DND-41 (cell line): ENCODE results near the gene GFPT1.

Experiments used
- CTCF ChIP-seq: IDR thresholded peaks from 2 replicates; pipeline ENCODE4 v1.5.1; 2012; ENCODE audit warnings: borderline replicate concordance, low read length, moderate library complexity, mild to moderate bottlenecking; ENCODE audit not compliant: poor library complexity, severe bottlenecking; ENCODE audit errors: extremely low read depth
- EZH2 ChIP-seq: IDR thresholded peaks from 3 replicates; pipeline ENCODE4 v1.6.1; 2012; ENCODE audit warnings: borderline replicate concordance, low read depth, mild to moderate bottlenecking, moderate library complexity, low read length, inconsistent platforms; ENCODE audit not compliant: severe bottlenecking

- peak; percentile 80 for TF ChIP-seq CTCF
- no peak for TF ChIP-seq EZH2
Measured at GRCh38 chr2:69375494-69376353, 11.3 kb downstream of the GFPT1 start.
